Hepatocyte (in vitro differentiated cells): ENCODE measurements around the gene FKBP6. TPM values are rescaled to one million over a fixed set of nuclear protein-coding genes. Genes with fewer than 3 reads are reported as not detected.
"Not testable (repeated sequence)": the region's sequence is repeated elsewhere in the genome, so short reads cannot be mapped to it uniquely, and the experiment has no call there.

ENCODE experiments used
- DNase-seq: peaks from one replicate; pipeline ENCODE4 v3.0.0-alpha.2; 2016; ENCODE audit warnings: low spot score
- H2AFZ ChIP-seq: fragments of 200-600 bp; sonication (generic); 2 replicates; pipeline ENCODE4 v1.6.0; 2016; ENCODE audit warnings: antibody characterized with exemption, mild to moderate bottlenecking
- H3K27ac ChIP-seq: fragments of 200-600 bp; sonication (generic); 2 replicates; pipeline ENCODE4 v1.5.1; 2016; ENCODE audit warnings: mild to moderate bottlenecking
- H3K27me3 ChIP-seq: fragments of 200-600 bp; sonication (generic); 2 replicates; pipeline ENCODE4 v1.6.1; 2016
- H3K36me3 ChIP-seq: fragments of 200-600 bp; sonication (generic); replicated peaks from 2 replicates; pipeline ENCODE4 v1.5.1; 2016; ENCODE audit warnings: low read depth; ENCODE audit not compliant: insufficient read depth
- H3K4me1 ChIP-seq: fragments of 200-600 bp; sonication (generic); 2 replicates; pipeline ENCODE4 v1.5.1; 2016; ENCODE audit warnings: mild to moderate bottlenecking, moderate library complexity; ENCODE audit not compliant: insufficient read depth
- H3K4me2 ChIP-seq: fragments of 200-600 bp; sonication (generic); 2 replicates; pipeline ENCODE4 v1.6.0; 2016
- H3K4me3 ChIP-seq: fragments of 200-600 bp; sonication (generic); 2 replicates; pipeline ENCODE4 v1.5.1; 2016; ENCODE audit warnings: mild to moderate bottlenecking
- H3K79me2 ChIP-seq: fragments of 200-600 bp; sonication (generic); 2 replicates; pipeline ENCODE4 v1.6.0; 2017; ENCODE audit warnings: mild to moderate bottlenecking
- H3K9me2 ChIP-seq: fragments of 200-600 bp; sonication (generic); replicated peaks from 2 replicates; pipeline ENCODE4 v1.6.0; 2017; ENCODE audit warnings: mild to moderate bottlenecking; ENCODE audit not compliant: insufficient read depth
- H3K9me3 ChIP-seq: fragments of 200-600 bp; sonication (generic); 2 replicates; pipeline ENCODE4 v1.5.1; 2016; ENCODE audit warnings: low read depth, mild to moderate bottlenecking
- H4K20me1 ChIP-seq: fragments of 200-600 bp; sonication (generic); 2 replicates; pipeline ENCODE4 v1.6.0; 2016; ENCODE audit warnings: mild to moderate bottlenecking; ENCODE audit not compliant: insufficient read depth, poor library complexity, severe bottlenecking
- CTCF ChIP-seq: fragments of 200-600 bp; sonication (generic); IDR thresholded peaks from 2 replicates; pipeline ENCODE4 v1.5.1; 2016; ENCODE audit warnings: antibody characterized with exemption, mild to moderate bottlenecking; ENCODE audit not compliant: poor library complexity
- EZH2 ChIP-seq: fragments of 200-600 bp; sonication (generic); IDR thresholded peaks from 2 replicates; pipeline ENCODE4 v1.6.1; 2016; ENCODE audit warnings: antibody characterized with exemption, mild to moderate bottlenecking, borderline replicate concordance
- EZH2phosphoT487 ChIP-seq: fragments of 200-600 bp; sonication (generic); IDR thresholded peaks from one replicate; pipeline ENCODE4 v1.6.1; 2018; ENCODE audit warnings: antibody characterized with exemption, mild to moderate bottlenecking, low read depth, moderate library complexity; ENCODE audit not compliant: unreplicated experiment, severe bottlenecking
- WGBS: methylation state at CpG from one replicate; pipeline ENCODE4 v1.1.6; 2016; ENCODE audit warnings: low lambda C conversion rate; ENCODE audit errors: missing lambda C conversion rate; 5-methylcytosine and 5-hydroxymethylcytosine counted together
- polyA plus RNA-seq: library from polyadenylated mRNA; unstranded; fragments of >200 nt; fragmentation: Nextera tagmentation; extraction: Ambion mirVana; gene quantifications from 2 replicates; pipeline ENCODE4 v1.2.1, GENCODE V29; 2016
- total RNA-seq: library from RNA; depleted of rRNA; stranded (reverse); fragments of >200 nt; gene quantifications from 2 replicates; pipeline ENCODE4 v1.2.3, GENCODE V29; 2014

Gene FKBP6
- total RNA-seq (0.12 TPM in 1 of 2 replicates, not detected in the other), polyA plus RNA-seq (0.17 TPM in 1 of 2 replicates, not detected in the other)

- not testable (repeated sequence) for H3K4me3 ChIP-seq, H3K36me3 ChIP-seq, H3K27me3 ChIP-seq, H3K9me3 ChIP-seq, H4K20me1 ChIP-seq, H3K79me2 ChIP-seq, H3K9me2 ChIP-seq, H3K27ac ChIP-seq, DNase-seq, H2AFZ ChIP-seq, H3K4me2 ChIP-seq
- WGBS, result over 99% methylated on average over 33 of the region's 43 CpGs
- peaks cover 16% of the 10 kb centered on the region for H3K4me1 ChIP-seq
Observed at GRCh38 chr7:73327922-73328321, at the start of gene FKBP6, which contains the start of gene TRIM50. Gene FKBP6, plus strand, starts transcription at chr7:73328161. Its CDS starts 268 bp downstream, at chr7:73328429. Gene TRIM50, minus strand, starts transcription at chr7:73328082. Its CDS starts 3,295 bp downstream, at chr7:73324787.

- H4K20me1 ChIP-seq, H2AFZ ChIP-seq, H3K4me2 ChIP-seq, H3K4me1 ChIP-seq, DNase-seq, H3K9me3 ChIP-seq, H3K27ac ChIP-seq, H3K79me2 ChIP-seq, H3K4me3 ChIP-seq, H3K9me2 ChIP-seq, H3K36me3 ChIP-seq, H3K27me3 ChIP-seq: not testable (repeated sequence)
- WGBS, result no CpG with 5 or more reads among the region's 13 CpGs
Observed at GRCh38 chr7:73297235-73297634, 30.7 kb upstream of the FKBP6 start.

- not testable (repeated sequence) for H3K4me2 ChIP-seq, DNase-seq, H3K4me1 ChIP-seq, H3K36me3 ChIP-seq, H3K9me3 ChIP-seq, H3K4me3 ChIP-seq, H3K27me3 ChIP-seq, H4K20me1 ChIP-seq, H2AFZ ChIP-seq, H3K27ac ChIP-seq, H3K9me2 ChIP-seq, H3K79me2 ChIP-seq
- WGBS, result 92% methylated on average over 21 of the region's 27 CpGs
Observed at GRCh38 chr7:73297706-73298105, 30.3 kb upstream of the FKBP6 start.

GRCh38 chr7:73299812-73300211 is 28.1 kb upstream of the FKBP6 start:
- H3K4me3 ChIP-seq, H3K27ac ChIP-seq, H2AFZ ChIP-seq, H3K27me3 ChIP-seq, H3K79me2 ChIP-seq, H3K36me3 ChIP-seq, H3K9me2 ChIP-seq, H4K20me1 ChIP-seq, H3K4me1 ChIP-seq, H3K4me2 ChIP-seq, DNase-seq, H3K9me3 ChIP-seq: not testable (repeated sequence)
- 94% methylated on average over 6 of the region's 12 CpGs for WGBS

- not testable (repeated sequence) for H3K9me2 ChIP-seq, H3K36me3 ChIP-seq, H3K27me3 ChIP-seq, H3K4me2 ChIP-seq, H3K4me3 ChIP-seq, H3K4me1 ChIP-seq, H4K20me1 ChIP-seq, H3K27ac ChIP-seq, H3K9me3 ChIP-seq, H2AFZ ChIP-seq, DNase-seq, H3K79me2 ChIP-seq
- 90% methylated on average over 6 of the region's 14 CpGs for WGBS
Observed at GRCh38 chr7:73301108-73301507, 26.9 kb upstream of the FKBP6 start.

- not testable (repeated sequence) for DNase-seq, H3K79me2 ChIP-seq, H3K27me3 ChIP-seq, H4K20me1 ChIP-seq, H2AFZ ChIP-seq, H3K4me1 ChIP-seq, H3K9me2 ChIP-seq, H3K9me3 ChIP-seq, H3K4me3 ChIP-seq, H3K4me2 ChIP-seq, H3K36me3 ChIP-seq, H3K27ac ChIP-seq
- WGBS, result 96% methylated on average over 10 of the region's 10 CpGs
Observed at GRCh38 chr7:73302846-73303245, 25.1 kb upstream of the FKBP6 start.

- Histone ChIP-seq H3K27me3 (no peaks in the 10 kb centered on the region), H2AFZ (no peak overlapping the region), H3K36me3 (no peaks in the 10 kb centered on the region), H3K4me2 (no peak overlapping the region), H3K4me1 (peaks cover 4% of the 10 kb centered on the region), H3K9me2 (no peaks in the 10 kb centered on the region), H3K27ac (no peak overlapping the region), H3K9me3 (no peaks in the 10 kb centered on the region), H4K20me1 (no peaks in the 10 kb centered on the region), H3K79me2 (peaks cover 5% of the 10 kb centered on the region), H3K4me3 (no peak overlapping the region)
- DNase-seq, result no peak
- TF ChIP-seq EZH2 (no peak), EZH2phosphoT487 (no peak), CTCF (no peak)
- 96% methylated on average over 22 of the region's 26 CpGs for WGBS
Observed at GRCh38 chr7:73303546-73303945, 24.4 kb upstream of the FKBP6 start.
